HS-27A (cell line): ENCODE data around the gene GSDME.

Experiments
- DNase-seq: peaks from one replicate; pipeline ENCODE4 v3.0.0-alpha.2; 2012; ENCODE audit warnings: low read depth, missing footprints

The GSDME gene

GRCh38 chr7:24769851-24770250, 12.6 kb upstream of the GSDME start:
- no peak for DNase-seq

GRCh38 chr7:24769014-24769830, 12.0 kb upstream of the GSDME start:
- no peak for DNase-seq

GRCh38 chr7:24767878-24768569, 10.8 kb upstream of the GSDME start:
- DNase-seq: no peak

- no peak for DNase-seq
Measured at GRCh38 chr7:24764972-24765744, 7.9 kb upstream of the GSDME start.

GRCh38 chr7:24764011-24764410, 6.7 kb upstream of the GSDME start:
- no peak for DNase-seq

- DNase-seq: no peak
Measured at GRCh38 chr7:24763303-24763901, 6.1 kb upstream of the GSDME start.

GRCh38 chr7:24762771-24763170, 5.5 kb upstream of the GSDME start:
- no peak for DNase-seq

GRCh38 chr7:24760968-24761367, 3.7 kb upstream of the GSDME start:
- DNase-seq: no peak

GRCh38 chr7:24756545-24757352, 515 bp downstream of the GSDME start:
- DNase-seq: no peak

GRCh38 chr7:24755541-24756407, 1.5 kb downstream of the GSDME start:
- no peak for DNase-seq

- DNase-seq: no peak
Measured at GRCh38 chr7:24754906-24755506, 2.3 kb downstream of the GSDME start.

GRCh38 chr7:24752073-24752800, 5.0 kb downstream of the GSDME start:
- no peak for DNase-seq

GRCh38 chr7:24751484-24751883, 5.8 kb downstream of the GSDME start:
- no peak for DNase-seq

- DNase-seq: no peak
Measured at GRCh38 chr7:24750441-24751055, 6.7 kb downstream of the GSDME start.

- DNase-seq: no peak
Measured at GRCh38 chr7:24748521-24748920, 8.7 kb downstream of the GSDME start.

GRCh38 chr7:24745355-24745754, 11.9 kb downstream of the GSDME start:
- DNase-seq: no peak

GRCh38 chr7:24743471-24743870, 13.8 kb downstream of the GSDME start:
- no peak for DNase-seq

- no peak for DNase-seq
Measured at GRCh38 chr7:24742506-24743162, 14.6 kb downstream of the GSDME start.
